Mesodermal cell (in vitro differentiated cells): ENCODE data around the gene PARL.
A peak's percentile ranks its signal among the peaks of the same experiment; 100 is the strongest.
"Not testable (repeated sequence)": the region's sequence is repeated elsewhere in the genome, so short reads cannot be mapped to it uniquely, and the experiment has no call there.

Source experiments
- H3K27ac ChIP-seq: 2 replicates; pipeline ENCODE4 v1.7.0; 2013; ENCODE audit warnings: mild to moderate bottlenecking, low read depth, low read length, moderate library complexity; ENCODE audit not compliant: severe bottlenecking
- H3K36me3 ChIP-seq: 2 replicates; pipeline ENCODE4 v1.7.1; 2013; ENCODE audit warnings: mild to moderate bottlenecking, low read length, moderate library complexity; ENCODE audit not compliant: control insufficient read depth, insufficient read depth
- H3K4me1 ChIP-seq: one replicate; pipeline ENCODE4 v1.7.1; 2013; ENCODE audit warnings: mild to moderate bottlenecking, low read length; ENCODE audit not compliant: insufficient read depth, control insufficient read depth, poor library complexity, severe bottlenecking
- H3K4me3 ChIP-seq: 2 replicates; pipeline ENCODE4 v1.7.0; 2013; ENCODE audit warnings: low read length, control low read depth, mild to moderate bottlenecking; ENCODE audit not compliant: insufficient read depth, poor library complexity, severe bottlenecking; ENCODE audit errors: extremely low read depth
- H3K9me3 ChIP-seq: 2 replicates; pipeline ENCODE4 v1.7.1; 2013; ENCODE audit warnings: mild to moderate bottlenecking, low read length, moderate library complexity; ENCODE audit not compliant: control insufficient read depth
- WGBS, 2 experiments: methylation state at CpG; one replicate each; pipeline ENCODE4 v1.1.5; 2013; ENCODE audit warnings: missing lambda C conversion rate in 2 of 2; ENCODE audit not compliant: insufficient coverage in 2 of 2; 5-methylcytosine and 5-hydroxymethylcytosine counted together

Gene PARL

DNA sequence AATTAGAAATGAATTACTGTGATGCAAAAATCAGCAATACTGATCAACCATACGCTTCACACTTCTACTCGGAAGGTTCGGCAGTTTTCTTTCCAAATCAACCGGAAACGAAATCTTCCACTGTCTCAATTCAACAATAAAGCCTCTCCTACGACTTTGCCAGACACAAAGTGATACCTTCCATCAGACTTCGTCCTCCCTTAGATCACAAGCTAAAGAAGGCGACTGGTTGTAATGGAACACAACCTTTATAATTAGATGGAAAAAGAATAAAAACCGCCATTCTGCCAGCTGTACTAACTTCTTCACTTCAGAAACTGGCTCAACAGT lies 618 bp downstream of the PARL start:
- Histone ChIP-seq H3K9me3 (no peaks in the 10 kb centered on the region), H3K4me3 (peak overlapping the region; percentile 98), H3K4me1 (peaks cover 6% of the 10 kb centered on the region), H3K27ac (peak overlapping the region; percentile 59), H3K36me3 (peaks cover 12% of the 10 kb centered on the region)
- 2 to 5% methylated on average over 5 of the region's 9 CpGs for WGBS, 2 experiments

DNA sequence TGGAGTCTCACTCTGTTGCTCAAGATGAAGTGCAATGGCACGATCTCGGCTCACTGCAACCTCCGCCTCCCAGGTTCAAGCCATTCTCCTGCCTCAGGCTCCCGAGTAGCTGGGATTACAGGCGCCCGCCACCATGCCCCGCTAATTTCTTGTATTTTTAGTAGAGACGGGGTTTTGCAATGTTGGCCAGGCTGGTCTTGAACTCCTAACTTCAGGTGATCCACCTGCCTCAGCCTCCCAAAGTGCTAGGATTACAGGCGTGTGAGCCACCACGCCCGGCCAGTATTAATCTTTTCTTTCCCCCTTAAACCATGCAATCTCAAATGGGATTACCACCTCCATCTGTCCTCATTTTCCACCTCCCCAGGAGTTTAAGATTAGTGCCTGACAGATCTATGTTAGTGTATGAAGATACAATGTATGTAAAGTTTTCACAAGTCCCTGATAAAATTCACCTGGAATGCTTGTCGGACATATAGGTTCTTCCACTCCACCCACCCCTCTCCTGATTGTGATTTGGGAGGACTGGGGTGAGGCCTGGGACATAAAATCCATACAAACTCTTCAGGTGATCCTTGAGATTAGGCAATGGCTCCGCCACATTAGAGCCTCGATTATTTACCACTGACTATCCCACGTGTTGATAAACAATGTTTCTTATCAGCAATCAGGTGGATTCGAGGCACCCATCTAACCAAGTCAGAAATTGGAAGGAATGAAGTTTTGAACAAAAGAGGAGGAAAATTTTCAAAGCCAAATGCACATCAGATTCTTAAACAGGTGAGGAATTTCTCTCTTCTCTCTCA lies 1.2 kb downstream of the PARL start:
- peaks cover 6% of the 10 kb centered on the region for H3K4me1 ChIP-seq
- WGBS, 2 experiments, result 84 to 85% methylated on average over 7 to 10 of the region's 16 CpGs
- no peak overlapping the region for H3K27ac ChIP-seq
- no peaks in the 10 kb centered on the region for H3K9me3 ChIP-seq
- H3K36me3 ChIP-seq, result peaks cover 17% of the 10 kb centered on the region
- peak overlapping the region; percentile 98 for H3K4me3 ChIP-seq

DNA sequence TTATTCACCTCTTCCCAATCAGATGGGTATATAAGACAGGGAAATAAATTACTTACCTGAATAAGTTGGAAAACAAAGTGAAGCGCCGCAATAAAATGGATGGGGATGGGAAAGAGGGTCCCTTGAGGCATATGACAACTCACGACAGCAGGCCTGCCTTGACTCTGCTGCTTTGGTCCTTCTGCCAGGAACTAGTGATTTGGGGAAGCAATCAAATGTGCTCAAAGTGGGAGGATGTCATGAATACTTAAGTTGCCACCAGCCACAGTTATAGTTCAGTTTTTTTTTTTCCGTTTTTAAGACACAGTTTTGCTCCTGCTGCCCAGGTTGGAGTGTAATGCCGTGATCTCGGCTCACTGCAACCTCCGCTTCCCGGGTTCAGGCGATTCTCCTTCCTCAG lies 4.6 kb downstream of the PARL start:
- no peaks in the 10 kb centered on the region for H3K9me3 ChIP-seq
- no peak overlapping the region for H3K27ac ChIP-seq
- H3K4me3 ChIP-seq, result no peak overlapping the region
- H3K36me3 ChIP-seq, result peaks cover 38% of the 10 kb centered on the region
- H3K4me1 ChIP-seq, result peaks cover 6% of the 10 kb centered on the region
- WGBS, 2 experiments, result 95 to 100% methylated on average over 3 to 9 of the region's 9 CpGs

DNA sequence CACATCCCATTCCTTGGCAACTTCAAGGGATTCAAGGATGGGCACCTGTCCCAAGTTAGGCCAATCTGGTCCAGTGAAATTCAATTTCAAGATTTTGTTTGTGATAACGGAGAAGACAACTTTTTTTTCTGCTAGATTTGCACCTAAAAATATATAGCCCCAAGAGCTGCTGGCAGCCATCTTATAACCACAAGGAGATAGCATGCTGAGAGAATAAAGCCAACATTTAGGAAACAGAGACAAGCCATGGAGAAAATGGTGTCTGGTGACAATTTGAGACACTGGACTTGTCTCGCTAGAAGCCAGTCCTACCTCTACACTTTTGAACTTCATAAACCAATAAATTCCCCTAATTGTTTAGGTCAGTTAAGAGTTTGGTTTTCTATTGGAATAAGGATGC lies 5.4 kb downstream of the PARL start:
- no peak overlapping the region for H3K4me3 ChIP-seq
- WGBS, 2 experiments, result 80% methylated on average over 1 of the region's 2 CpGs; no CpG with 5 or more reads in 1 of the 2 experiments
- no peaks in the 10 kb centered on the region for H3K9me3 ChIP-seq
- no peak overlapping the region for H3K27ac ChIP-seq
- H3K4me1 ChIP-seq, result peaks cover 6% of the 10 kb centered on the region
- H3K36me3 ChIP-seq, result peaks cover 38% of the 10 kb centered on the region

DNA sequence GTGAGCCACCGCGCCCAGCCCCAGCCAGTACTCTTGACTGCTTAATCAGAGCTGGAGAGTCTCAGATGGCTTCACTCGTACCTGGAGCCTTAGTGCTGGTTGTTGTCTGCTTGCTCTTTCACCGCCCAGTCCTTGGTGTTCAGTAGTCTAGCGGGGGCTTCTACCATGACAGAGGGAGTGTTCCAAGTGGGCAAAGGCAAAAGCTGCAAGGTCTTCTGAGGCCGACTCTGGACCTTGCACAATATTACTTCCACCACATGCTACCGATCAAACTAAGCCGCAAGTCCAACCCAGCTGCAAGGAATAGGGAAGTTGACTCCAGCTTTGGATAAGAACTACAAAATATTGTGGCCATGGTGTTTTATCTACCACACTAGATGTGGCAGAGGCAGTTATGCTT lies 6.6 kb downstream of the PARL start:
- H3K36me3 ChIP-seq, result peaks cover 38% of the 10 kb centered on the region
- no peak overlapping the region for H3K27ac ChIP-seq
- H3K4me1 ChIP-seq, result peaks cover 2% of the 10 kb centered on the region
- 97% methylated on average over 7 of the region's 8 CpGs for WGBS, 2 experiments
- H3K9me3 ChIP-seq, result no peaks in the 10 kb centered on the region
- H3K4me3 ChIP-seq, result no peak overlapping the region

DNA sequence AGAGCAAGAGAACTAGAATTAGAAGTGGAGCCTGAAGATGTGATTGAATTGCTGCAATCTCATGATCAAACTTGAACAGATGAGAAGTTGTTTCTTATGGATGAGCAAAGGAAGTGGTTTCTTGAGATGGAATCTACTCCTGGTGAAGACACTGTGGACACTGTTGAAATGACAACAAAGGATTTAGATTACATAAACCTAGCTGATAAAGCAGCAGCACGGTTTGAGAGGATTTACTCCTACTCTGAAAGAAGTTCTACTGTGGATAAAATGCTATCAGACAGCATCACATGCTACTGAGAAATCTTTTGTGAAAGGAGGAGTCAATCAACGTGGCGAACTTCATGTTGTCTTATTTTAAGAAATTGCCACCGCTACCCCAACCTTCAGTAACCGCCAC lies 7.5 kb downstream of the PARL start:
- H3K27ac ChIP-seq, H3K9me3 ChIP-seq, H3K4me1 ChIP-seq, H3K4me3 ChIP-seq: not testable (repeated sequence)
- peaks cover 38% of the 10 kb centered on the region for H3K36me3 ChIP-seq
- WGBS, 2 experiments, result 100% methylated on average over 3 to 4 of the region's 5 CpGs

- no peak overlapping the region for H3K27ac ChIP-seq
- H3K4me1 ChIP-seq, result no peaks in the 10 kb centered on the region
- no peak overlapping the region for H3K4me3 ChIP-seq
- no peaks in the 10 kb centered on the region for H3K9me3 ChIP-seq
- peaks cover 26% of the 10 kb centered on the region for H3K36me3 ChIP-seq
Observed at GRCh38 chr3:183875411-183875810, 9.3 kb downstream of the PARL start.

- Histone ChIP-seq H3K27ac (no peak overlapping the region), H3K36me3 (peaks cover 24% of the 10 kb centered on the region), H3K4me1 (no peaks in the 10 kb centered on the region), H3K9me3 (no peaks in the 10 kb centered on the region), H3K4me3 (no peak overlapping the region)
- WGBS, 2 experiments, result 85 to 90% methylated on average over 1 to 2 of the region's 3 CpGs
Observed at GRCh38 chr3:183873914-183874313, 10.8 kb downstream of the PARL start.

DNA sequence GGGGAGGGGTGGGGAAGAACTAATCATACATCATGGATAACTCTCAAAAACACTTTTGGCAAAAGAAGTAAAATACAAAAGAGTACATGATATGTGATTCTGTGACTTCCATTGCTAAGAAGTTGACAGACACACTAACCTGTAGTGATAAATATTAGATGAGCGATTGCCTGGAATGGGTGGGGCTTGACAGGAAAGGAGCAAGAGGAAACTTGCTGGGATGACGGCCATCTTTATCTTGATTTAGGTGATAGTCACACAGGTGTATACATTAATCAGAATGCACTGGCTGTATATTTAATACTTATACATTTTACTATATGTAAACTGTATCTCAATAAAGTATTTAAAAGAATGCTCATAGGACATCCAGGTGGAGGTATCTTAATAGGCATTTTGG lies 13.1 kb downstream of the PARL start:
- Histone ChIP-seq H3K36me3 (peaks cover 25% of the 10 kb centered on the region), H3K4me3 (no peak overlapping the region), H3K27ac (no peak overlapping the region), H3K4me1 (no peaks in the 10 kb centered on the region), H3K9me3 (no peaks in the 10 kb centered on the region)
- WGBS, 2 experiments, result 100% methylated on average over 1 of the region's 2 CpGs

DNA sequence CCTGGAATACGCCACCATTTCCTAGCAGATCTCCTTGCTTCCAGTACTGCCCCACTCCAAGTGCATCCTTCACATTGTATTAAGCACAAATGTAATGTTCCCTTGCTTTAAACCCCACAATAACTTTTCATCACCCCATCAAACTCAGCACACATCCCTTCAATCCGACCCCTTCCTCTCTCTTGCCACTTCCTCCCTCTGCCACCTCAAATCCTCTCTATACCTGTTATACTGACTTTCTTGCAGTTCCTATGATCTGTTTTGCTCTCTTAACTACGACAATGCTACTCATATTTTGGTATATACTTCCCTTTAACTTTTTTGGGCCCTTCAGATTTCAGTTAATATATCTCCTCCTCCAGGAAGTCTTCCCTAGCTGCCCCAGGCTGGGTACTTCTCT lies 14.1 kb downstream of the PARL start:
- Histone ChIP-seq H3K36me3 (peaks cover 29% of the 10 kb centered on the region), H3K9me3 (no peaks in the 10 kb centered on the region), H3K27ac (no peak overlapping the region), H3K4me1 (no peaks in the 10 kb centered on the region), H3K4me3 (no peak overlapping the region)
- 83 to 94% methylated on average over 3 of the region's 3 CpGs for WGBS, 2 experiments

GRCh38 chr3:183868796-183869195 lies 15.9 kb downstream of the PARL start:
- WGBS, 2 experiments, result 92 to 93% methylated on average over 1 of the region's 1 CpG

More at GRCh38 chr3:183868796-183869195, 15.9 kb downstream of the PARL start:
- Histone ChIP-seq H3K27ac (no peak overlapping the region), H3K9me3 (no peaks in the 10 kb centered on the region), H3K4me1 (no peaks in the 10 kb centered on the region), H3K4me3 (no peak overlapping the region), H3K36me3 (peaks cover 45% of the 10 kb centered on the region)
